ENCODE data around the gene SLC39A11. TPM values are rescaled to one million over a fixed set of nuclear protein-coding genes. Genes with fewer than 3 reads are reported as not detected.

SLC39A11 gene
- total RNA-seq, 1 experiment from 2014 or later = 15.2 TPM

DNA sequence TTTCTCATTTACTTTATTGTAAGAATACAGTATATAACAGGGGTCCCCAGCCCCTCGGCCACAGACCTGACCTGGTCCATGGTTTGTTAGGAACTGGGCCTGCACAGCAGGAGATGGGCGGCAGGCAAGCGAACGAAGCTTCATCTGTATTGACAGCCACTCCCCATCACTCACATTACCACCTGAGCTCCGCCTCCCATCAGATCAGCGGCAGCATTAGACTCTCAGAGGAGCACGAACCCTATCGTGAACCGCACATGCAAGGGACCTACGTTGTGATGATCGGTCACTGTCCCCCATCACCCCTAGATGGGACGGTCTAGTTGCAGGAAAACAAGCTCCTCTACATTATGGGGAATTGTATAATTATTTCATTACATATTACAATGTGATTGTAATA, 410.6 kb downstream of the SLC39A11 start:
- H3T11ph ChIP-seq (ENCODE audit: low read length) = no peak overlapping the region
- no peaks in the 10 kb centered on the region for H4K20me1 ChIP-seq (ENCODE audit: control insufficient read depth, insufficient read depth, insufficient read length)
- no peak overlapping the region for H2BK20ac ChIP-seq (ENCODE audit: low read depth, low read length, poor library complexity, severe bottlenecking)
- Mint-ChIP-seq H3K4me1 (peaks cover 11 to 12% of the 10 kb centered on the region in 2 experiments; a peak in 3 of 4 replicates), H3K27me3 (ENCODE audit: low read depth) (no peaks in the 10 kb centered on the region), H3K36me3 (ENCODE audit: insufficient read depth in 1 of 3, low read depth in 3 of 3) (no peaks in the 10 kb centered on the region; a peak in 2 of 7 replicates), H3K27ac (no peak overlapping the region), H3K4me3 (no peak overlapping the region), H3K9me3 (peaks cover 2 to 4% of the 10 kb centered on the region in 2 experiments; a peak in 3 of 5 replicates)
- DNase-seq = no peak
- H3K56ac ChIP-seq (ENCODE audit: insufficient read length, low read depth, low read length) = no peak overlapping the region
- H2BK5ac ChIP-seq (ENCODE audit: insufficient read length, low read length) = no peak overlapping the region
- H3K4ac ChIP-seq (ENCODE audit: low read depth, low read length) = no peak overlapping the region
- H3K18ac ChIP-seq (ENCODE audit: insufficient read length, low read depth, low read length) = no peak overlapping the region
- no peak overlapping the region for H3K14ac ChIP-seq (ENCODE audit: insufficient read depth, low read length)
- H4K5ac ChIP-seq (ENCODE audit: insufficient read length, low read depth, low read length) = no peak overlapping the region
- WGBS (ENCODE audit: extremely low coverage, insufficient read length, low lambda C conversion rate) = no CpG with 5 or more reads among the region's 12 CpGs
- H2BK12ac ChIP-seq (ENCODE audit: insufficient read length, low read depth, low read length) = no peak overlapping the region
- no peak overlapping the region for H2BK15ac ChIP-seq (ENCODE audit: low read depth, low read length)
- H4K8ac ChIP-seq (replicated peaks; ENCODE audit: insufficient read length, low read depth, low read length) = no peak overlapping the region
- no peak overlapping the region for H3K4me2 ChIP-seq (ENCODE audit: insufficient read depth, insufficient read length, low read length)
- no peak overlapping the region for H3K27ac ChIP-seq (ENCODE audit: insufficient read length, low read depth, low read length)
- H3K9ac ChIP-seq (ENCODE audit: extremely low read depth, insufficient read length, low read length) = no peak overlapping the region
- H3K4me1 ChIP-seq (ENCODE audit: insufficient read depth, low read length) = no peaks in the 10 kb centered on the region
- H2BK120ac ChIP-seq (ENCODE audit: low read depth, low read length, poor library complexity, severe bottlenecking) = no peak overlapping the region
- H3K23ac ChIP-seq (ENCODE audit: insufficient read length, low read depth, low read length) = no peak overlapping the region
- H3K9me3 ChIP-seq (ENCODE audit: control insufficient read depth, low read depth, low read length) = no peaks in the 10 kb centered on the region
- H2AK5ac ChIP-seq (ENCODE audit: insufficient read length, low read length) = no peak overlapping the region
- TF ChIP-seq, protein P1, sequence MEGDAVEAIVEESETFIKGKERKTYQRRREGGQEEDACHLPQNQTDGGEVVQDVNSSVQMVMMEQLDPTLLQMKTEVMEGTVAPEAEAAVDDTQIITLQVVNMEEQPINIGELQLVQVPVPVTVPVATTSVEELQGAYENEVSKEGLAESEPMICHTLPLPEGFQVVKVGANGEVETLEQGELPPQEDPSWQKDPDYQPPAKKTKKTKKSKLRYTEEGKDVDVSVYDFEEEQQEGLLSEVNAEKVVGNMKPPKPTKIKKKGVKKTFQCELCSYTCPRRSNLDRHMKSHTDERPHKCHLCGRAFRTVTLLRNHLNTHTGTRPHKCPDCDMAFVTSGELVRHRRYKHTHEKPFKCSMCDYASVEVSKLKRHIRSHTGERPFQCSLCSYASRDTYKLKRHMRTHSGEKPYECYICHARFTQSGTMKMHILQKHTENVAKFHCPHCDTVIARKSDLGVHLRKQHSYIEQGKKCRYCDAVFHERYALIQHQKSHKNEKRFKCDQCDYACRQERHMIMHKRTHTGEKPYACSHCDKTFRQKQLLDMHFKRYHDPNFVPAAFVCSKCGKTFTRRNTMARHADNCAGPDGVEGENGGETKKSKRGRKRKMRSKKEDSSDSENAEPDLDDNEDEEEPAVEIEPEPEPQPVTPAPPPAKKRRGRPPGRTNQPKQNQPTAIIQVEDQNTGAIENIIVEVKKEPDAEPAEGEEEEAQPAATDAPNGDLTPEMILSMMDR (conservative IDR thresholded peaks at IDR 0.05) = no peak
- H3K79me2 ChIP-seq (ENCODE audit: insufficient read depth, low read length) = no peaks in the 10 kb centered on the region
- no peak overlapping the region for H2AFZ ChIP-seq (ENCODE audit: low read length)
- H3K79me1 ChIP-seq (ENCODE audit: insufficient read depth, low read depth, low read length, poor library complexity, severe bottlenecking) = no peaks in the 10 kb centered on the region
- no peaks in the 10 kb centered on the region for H3K27me3 ChIP-seq (ENCODE audit: insufficient read depth, low read length)
- H4K91ac ChIP-seq (ENCODE audit: insufficient read length, low read depth, low read length) = no peak overlapping the region
- no peaks in the 10 kb centered on the region for H3K23me2 ChIP-seq (ENCODE audit: insufficient read length, low read depth, low read length, poor library complexity, severe bottlenecking)
